SK-N-SH treated with all-trans-retinoic acid at 6 μM for 48 hours (cell line): Measurements from ENCODE around the gene FOXK1.

Experiments
- ATAC-seq: fragments of 200-7000 bp; cut with Tn5 transposase; 3 replicates; pipeline ENCODE4 v1.9.1; 2020; ENCODE audit warnings: mild to moderate bottlenecking, moderate library complexity
- ARNTL ChIP-seq: fragments of 450-650 bp; formaldehyde crosslinking; IDR thresholded peaks from 2 replicates; pipeline ENCODE4 v1.5.0; 2020; ENCODE audit warnings: low read depth, mild to moderate bottlenecking, moderate library complexity, borderline replicate concordance
- BACH2 ChIP-seq: fragments of 250-450 bp; sonication (Bioruptor Pico); IDR thresholded peaks from 2 replicates; pipeline ENCODE4 v1.9.0; 2021; ENCODE audit warnings: mild to moderate bottlenecking, borderline replicate concordance
- CREB5 ChIP-seq: fragments of 250-450 bp; sonication (Bioruptor Pico); IDR thresholded peaks from 2 replicates; pipeline ENCODE4 v1.5.1; 2020; ENCODE audit warnings: low read depth, mild to moderate bottlenecking, moderate library complexity
- CSDC2 ChIP-seq: fragments of 250-450 bp; sonication (Bioruptor Pico); IDR thresholded peaks from 2 replicates; pipeline ENCODE4 v1.5.0; 2020; ENCODE audit warnings: mild to moderate bottlenecking, moderate library complexity
- CSRNP3 ChIP-seq: fragments of 250-450 bp; sonication (Bioruptor Pico); IDR thresholded peaks from 2 replicates; pipeline ENCODE4 v1.5.1; 2021; ENCODE audit warnings: mild to moderate bottlenecking, moderate library complexity
- GLIS3 ChIP-seq: fragments of 250-450 bp; sonication (Bioruptor Pico); IDR thresholded peaks from 2 replicates; pipeline ENCODE4 v1.5.0; 2020; ENCODE audit warnings: mild to moderate bottlenecking, moderate library complexity
- ISL1 ChIP-seq: fragments of 250-450 bp; sonication (Bioruptor Pico); IDR thresholded peaks from 2 replicates; pipeline ENCODE4 v2.1.2; 2022; ENCODE audit warnings: mild to moderate bottlenecking, moderate library complexity
- OSR1 ChIP-seq: fragments of 250-450 bp; sonication (Bioruptor Pico); IDR thresholded peaks from 2 replicates; pipeline ENCODE4 v1.8.0; 2022; ENCODE audit warnings: moderate library complexity, mild to moderate bottlenecking, inconsistent platforms
- PPARA ChIP-seq: fragments of 250-450 bp; sonication (Bioruptor Pico); IDR thresholded peaks from 2 replicates; pipeline ENCODE4 v1.5.0; 2020; ENCODE audit warnings: mild to moderate bottlenecking, borderline replicate concordance
- RARB ChIP-seq: fragments of 250-450 bp; sonication (Bioruptor Pico); IDR thresholded peaks from 2 replicates; pipeline ENCODE4 v1.8.0; 2021; ENCODE audit warnings: mild to moderate bottlenecking, moderate library complexity
- SNAI2 ChIP-seq: fragments of 250-450 bp; sonication (Bioruptor Pico); IDR thresholded peaks from 2 replicates; pipeline ENCODE4 v1.5.0; 2020; ENCODE audit warnings: mild to moderate bottlenecking, moderate library complexity
- TCF4 ChIP-seq: fragments of 250-450 bp; sonication (Bioruptor Pico); IDR thresholded peaks from 2 replicates; pipeline ENCODE4 v1.8.0; 2021; ENCODE audit warnings: mild to moderate bottlenecking, moderate library complexity, borderline replicate concordance
- TOX ChIP-seq: fragments of 250-450 bp; sonication (Bioruptor Pico); IDR thresholded peaks from 2 replicates; pipeline ENCODE4 v1.8.0; 2021; ENCODE audit warnings: mild to moderate bottlenecking, moderate library complexity, borderline replicate concordance
- ZC3H10 ChIP-seq: fragments of 250-450 bp; sonication (Bioruptor Pico); IDR thresholded peaks from 2 replicates; pipeline ENCODE4 v1.5.1; 2021; ENCODE audit warnings: mild to moderate bottlenecking, moderate library complexity
- ZFP3 ChIP-seq: fragments of 250-450 bp; sonication (Bioruptor Pico); IDR thresholded peaks from 2 replicates; pipeline ENCODE4 v1.5.0; 2020; ENCODE audit warnings: mild to moderate bottlenecking, moderate library complexity
- ZFP30 ChIP-seq: fragments of 450-650 bp; formaldehyde crosslinking; IDR thresholded peaks from 2 replicates; pipeline ENCODE4 v1.5.0; 2022; ENCODE audit warnings: mild to moderate bottlenecking, moderate library complexity
- ZNF565 ChIP-seq: fragments of 450-650 bp; formaldehyde crosslinking; conservative IDR thresholded peaks from 2 replicates; pipeline ENCODE4 v1.5.0; 2020; ENCODE audit warnings: low read depth, mild to moderate bottlenecking, moderate library complexity
- ZNF70 ChIP-seq: fragments of 450-650 bp; formaldehyde crosslinking; IDR thresholded peaks from 2 replicates; pipeline ENCODE4 v1.5.0; 2020; ENCODE audit warnings: mild to moderate bottlenecking, moderate library complexity
- ZNF8 ChIP-seq: fragments of 450-650 bp; formaldehyde crosslinking; IDR thresholded peaks from 2 replicates; pipeline ENCODE4 v1.5.0; 2020; ENCODE audit warnings: mild to moderate bottlenecking, moderate library complexity
- TF ChIP-seq, protein P1 (sequence below): fragments of 250-450 bp; sonication (Bioruptor Pico); IDR thresholded peaks from 2 replicates; pipeline ENCODE4 v1.8.0; 2021; ENCODE audit warnings: low read depth, mild to moderate bottlenecking, moderate library complexity, borderline replicate concordance
- TF ChIP-seq, protein P2 (sequence below): fragments of 250-450 bp; sonication (Bioruptor Pico); IDR thresholded peaks from 2 replicates; pipeline ENCODE4 v1.8.0; 2020; ENCODE audit warnings: mild to moderate bottlenecking, moderate library complexity, borderline replicate concordance

The FOXK1 gene

DNA sequence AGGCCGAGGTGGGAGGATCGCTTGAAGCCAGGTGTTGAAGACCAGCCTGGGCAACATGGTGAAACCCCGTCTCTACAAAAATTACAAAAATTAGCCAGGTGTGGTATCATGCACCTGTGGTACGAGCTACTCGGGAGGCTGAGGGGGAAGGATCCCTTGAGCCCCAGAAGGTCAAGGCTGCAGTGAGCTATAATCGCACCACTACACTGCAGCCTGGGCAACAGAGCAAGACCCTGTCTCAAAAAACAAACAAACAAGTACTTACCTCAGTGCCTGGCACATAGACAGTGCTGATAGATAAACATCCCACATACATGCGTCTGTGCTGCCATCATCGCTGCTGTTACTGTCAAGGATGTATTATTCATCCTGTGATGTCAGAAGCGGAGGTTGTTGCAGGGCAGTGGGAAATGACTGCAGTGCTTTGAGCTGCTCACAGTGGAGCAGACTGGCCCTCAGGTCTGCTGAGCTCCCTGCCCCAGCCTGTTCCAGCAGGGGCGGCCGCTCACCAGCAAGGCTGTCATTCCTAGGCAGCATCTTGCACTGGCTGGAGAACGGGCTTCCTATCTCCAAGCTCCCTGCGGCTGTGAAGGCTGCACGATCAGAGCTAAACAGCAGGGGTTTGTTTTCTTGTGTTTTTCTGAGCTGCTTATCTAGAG, 18.6 kb downstream of the FOXK1 start:
- ATAC-seq: peak; percentile 39

GRCh38 chr7:4702961-4703512, 20.9 kb downstream of the FOXK1 start:
- no peak for ATAC-seq
- TF ChIP-seq PPARA (CRISPR knock-in tag) (no peak), TCF4 (CRISPR knock-in tag) (no peak), SNAI2 (no peak), ZC3H10 (CRISPR knock-in tag) (no peak), ZNF565 (CRISPR knock-in tag) (no peak), ISL1 (CRISPR knock-in tag) (no peak), ZNF8 (no peak)
- TF ChIP-seq, all 23 proteins: peak for 0

More for the DNA sequence above, 18.6 kb downstream of the FOXK1 start:
- no peak for TF ChIP-seq ZC3H10 (CRISPR knock-in tag)

GRCh38 chr7:4703532-4703931, 21.4 kb downstream of the FOXK1 start:
- TF ChIP-seq ZNF70 (CRISPR knock-in tag): no peak
- TF ChIP-seq PPARA (CRISPR knock-in tag): no peak
- TF ChIP-seq SNAI2: no peak
- no peak for TF ChIP-seq BACH2 (CRISPR knock-in tag)
- TF ChIP-seq OSR1: no peak
- no peak for TF ChIP-seq GLIS3 (CRISPR knock-in tag)
- no peak for TF ChIP-seq CSRNP3 (CRISPR knock-in tag)
- TF ChIP-seq ZNF565 (CRISPR knock-in tag): no peak
- TF ChIP-seq, protein P1, sequence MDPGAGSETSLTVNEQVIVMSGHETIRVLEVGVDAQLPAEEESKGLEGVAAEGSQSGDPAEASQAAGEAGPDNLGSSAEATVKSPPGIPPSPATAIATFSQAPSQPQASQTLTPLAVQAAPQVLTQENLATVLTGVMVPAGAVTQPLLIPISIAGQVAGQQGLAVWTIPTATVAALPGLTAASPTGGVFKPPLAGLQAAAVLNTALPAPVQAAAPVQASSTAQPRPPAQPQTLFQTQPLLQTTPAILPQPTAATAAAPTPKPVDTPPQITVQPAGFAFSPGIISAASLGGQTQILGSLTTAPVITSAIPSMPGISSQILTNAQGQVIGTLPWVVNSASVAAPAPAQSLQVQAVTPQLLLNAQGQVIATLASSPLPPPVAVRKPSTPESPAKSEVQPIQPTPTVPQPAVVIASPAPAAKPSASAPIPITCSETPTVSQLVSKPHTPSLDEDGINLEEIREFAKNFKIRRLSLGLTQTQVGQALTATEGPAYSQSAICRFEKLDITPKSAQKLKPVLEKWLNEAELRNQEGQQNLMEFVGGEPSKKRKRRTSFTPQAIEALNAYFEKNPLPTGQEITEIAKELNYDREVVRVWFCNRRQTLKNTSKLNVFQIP: no peak
- no peak for TF ChIP-seq CREB5 (CRISPR knock-in tag)
- no peak for TF ChIP-seq ISL1 (CRISPR knock-in tag)
- no peak for TF ChIP-seq RARB
- TF ChIP-seq TCF4 (CRISPR knock-in tag): no peak
- no peak for TF ChIP-seq TOX (CRISPR knock-in tag)
- TF ChIP-seq, all 23 proteins: peak for 0
- ATAC-seq: no peak

DNA sequence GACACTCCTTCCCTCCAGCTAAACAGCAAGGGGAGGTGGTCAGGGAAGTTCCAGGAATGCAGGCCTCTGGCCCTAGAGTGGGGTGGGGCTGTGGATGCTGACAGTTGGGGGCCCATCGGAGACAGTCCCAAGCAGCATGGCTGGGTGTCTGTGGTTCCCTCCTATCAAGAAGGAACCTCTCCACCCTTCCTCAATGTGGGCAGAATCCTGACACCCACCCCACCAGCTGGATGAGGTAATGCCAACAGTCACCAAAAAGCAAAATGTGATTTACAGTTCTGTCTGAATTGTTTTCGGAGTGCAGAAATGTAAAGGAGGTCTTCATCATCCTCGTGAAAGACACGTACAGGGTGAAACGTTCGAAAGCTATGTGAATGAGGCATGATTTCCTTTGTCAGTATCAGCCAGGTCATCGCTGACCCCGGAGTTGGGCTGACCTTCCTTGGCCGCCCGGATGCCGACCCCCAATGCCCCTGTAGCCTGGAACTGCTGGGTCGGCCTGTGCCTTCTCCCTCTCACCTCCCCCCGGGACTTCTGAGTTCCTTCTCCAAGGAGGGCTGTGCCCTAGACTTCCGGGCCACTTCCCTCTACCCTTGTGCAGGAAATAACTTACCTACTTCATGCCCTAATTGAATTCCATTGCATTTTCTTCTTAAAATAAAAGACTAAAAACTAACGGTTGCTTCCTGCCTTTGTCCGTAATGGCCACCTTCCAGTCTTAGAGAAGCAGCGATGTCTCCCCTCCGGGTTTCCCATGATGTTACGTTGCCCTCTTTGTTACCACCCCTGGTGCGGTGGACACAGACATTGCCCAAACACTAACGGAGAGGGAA, 24.5 kb downstream of the FOXK1 start:
- TF ChIP-seq GLIS3 (CRISPR knock-in tag) (no peak), PPARA (CRISPR knock-in tag) (no peak), ARNTL (CRISPR knock-in tag) (no peak), ZFP30 (no peak), TCF4 (CRISPR knock-in tag) (no peak), ZC3H10 (CRISPR knock-in tag) (no peak), OSR1 (no peak), CSDC2 (CRISPR knock-in tag) (no peak), ZFP3 (CRISPR knock-in tag) (no peak), ZNF565 (CRISPR knock-in tag) (no peak), TOX (CRISPR knock-in tag) (no peak)
- TF ChIP-seq, protein P1: no peak
- TF ChIP-seq, protein P2, sequence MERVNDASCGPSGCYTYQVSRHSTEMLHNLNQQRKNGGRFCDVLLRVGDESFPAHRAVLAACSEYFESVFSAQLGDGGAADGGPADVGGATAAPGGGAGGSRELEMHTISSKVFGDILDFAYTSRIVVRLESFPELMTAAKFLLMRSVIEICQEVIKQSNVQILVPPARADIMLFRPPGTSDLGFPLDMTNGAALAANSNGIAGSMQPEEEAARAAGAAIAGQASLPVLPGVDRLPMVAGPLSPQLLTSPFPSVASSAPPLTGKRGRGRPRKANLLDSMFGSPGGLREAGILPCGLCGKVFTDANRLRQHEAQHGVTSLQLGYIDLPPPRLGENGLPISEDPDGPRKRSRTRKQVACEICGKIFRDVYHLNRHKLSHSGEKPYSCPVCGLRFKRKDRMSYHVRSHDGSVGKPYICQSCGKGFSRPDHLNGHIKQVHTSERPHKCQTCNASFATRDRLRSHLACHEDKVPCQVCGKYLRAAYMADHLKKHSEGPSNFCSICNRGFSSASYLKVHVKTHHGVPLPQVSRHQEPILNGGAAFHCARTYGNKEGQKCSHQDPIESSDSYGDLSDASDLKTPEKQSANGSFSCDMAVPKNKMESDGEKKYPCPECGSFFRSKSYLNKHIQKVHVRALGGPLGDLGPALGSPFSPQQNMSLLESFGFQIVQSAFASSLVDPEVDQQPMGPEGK (CRISPR knock-in tag): no peak
- no peak; the same call in 2 of the 3 replicates for ATAC-seq
